Measurements from ENCODE around the gene CNOT6.

DNA sequence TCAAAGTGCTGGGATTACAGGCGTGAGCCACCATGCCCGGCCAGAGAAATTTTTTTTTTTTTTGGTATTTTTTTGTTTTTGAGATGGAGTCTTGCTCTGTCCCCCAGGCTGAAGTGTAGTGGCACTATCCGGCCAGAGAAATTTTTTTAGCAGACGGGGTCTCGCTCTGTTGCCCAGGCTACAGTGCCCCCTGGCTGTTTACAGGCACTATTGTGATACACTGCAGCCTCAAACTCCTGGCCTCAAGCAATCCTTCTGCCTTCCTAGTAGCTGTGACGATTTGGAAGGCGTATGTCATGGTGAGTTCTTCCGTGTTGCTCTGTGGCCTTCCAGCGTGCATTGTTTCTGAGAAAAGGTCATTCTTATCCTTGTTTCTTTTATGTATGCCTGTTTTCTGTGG, 47.5 kb downstream of the CNOT6 start:
- TF ChIP-seq POLR2A (IDR thresholded peaks at IDR 0.05) (no peak), EP300 (IDR thresholded peaks at IDR 0.05) (no peak)
- TF ChIP-seq, protein P1, sequence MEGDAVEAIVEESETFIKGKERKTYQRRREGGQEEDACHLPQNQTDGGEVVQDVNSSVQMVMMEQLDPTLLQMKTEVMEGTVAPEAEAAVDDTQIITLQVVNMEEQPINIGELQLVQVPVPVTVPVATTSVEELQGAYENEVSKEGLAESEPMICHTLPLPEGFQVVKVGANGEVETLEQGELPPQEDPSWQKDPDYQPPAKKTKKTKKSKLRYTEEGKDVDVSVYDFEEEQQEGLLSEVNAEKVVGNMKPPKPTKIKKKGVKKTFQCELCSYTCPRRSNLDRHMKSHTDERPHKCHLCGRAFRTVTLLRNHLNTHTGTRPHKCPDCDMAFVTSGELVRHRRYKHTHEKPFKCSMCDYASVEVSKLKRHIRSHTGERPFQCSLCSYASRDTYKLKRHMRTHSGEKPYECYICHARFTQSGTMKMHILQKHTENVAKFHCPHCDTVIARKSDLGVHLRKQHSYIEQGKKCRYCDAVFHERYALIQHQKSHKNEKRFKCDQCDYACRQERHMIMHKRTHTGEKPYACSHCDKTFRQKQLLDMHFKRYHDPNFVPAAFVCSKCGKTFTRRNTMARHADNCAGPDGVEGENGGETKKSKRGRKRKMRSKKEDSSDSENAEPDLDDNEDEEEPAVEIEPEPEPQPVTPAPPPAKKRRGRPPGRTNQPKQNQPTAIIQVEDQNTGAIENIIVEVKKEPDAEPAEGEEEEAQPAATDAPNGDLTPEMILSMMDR (IDR thresholded peaks at IDR 0.05), result no peak

Measured in suprapubic skin (tissue), 3 donors.